ENCODE results near the gene ZSWIM1.

- TF ChIP-seq HDAC6 (IDR thresholded peaks at IDR 0.05; ENCODE audit: low read depth, low read length) (no peak), CBX1 (IDR thresholded peaks at IDR 0.05; ENCODE audit: low read depth) (no peak), KAT8 (CRISPR knock-in tag; IDR thresholded peaks at IDR 0.05) (no peak), RARG (CRISPR knock-in tag; IDR thresholded peaks at IDR 0.05; ENCODE audit: low read depth) (no peak), CTCF (CRISPR knock-in tag; IDR thresholded peaks at IDR 0.05) (no peak), ZNF329 (CRISPR knock-in tag; IDR thresholded peaks at IDR 0.05; ENCODE audit: low read depth) (no peak), MYC (CRISPR knock-in tag; IDR thresholded peaks at IDR 0.05; ENCODE audit: borderline replicate concordance) (no peak), MLX (CRISPR knock-in tag; IDR thresholded peaks at IDR 0.05) (no peak), ZNF280B (CRISPR knock-in tag; IDR thresholded peaks at IDR 0.05; ENCODE audit: borderline replicate concordance) (no peak)
Measured at GRCh38 chr20:45893831-45894230, 12.8 kb downstream of the ZSWIM1 start.
